IPS DF 19.7 (cell line): ENCODE results near the gene LOC101059915.
"Not testable (repeated sequence)": the region's sequence is repeated elsewhere in the genome, so short reads cannot be mapped to it uniquely, and the experiment has no call there.

Experiments used
- DNase-seq: peaks from one replicate; pipeline ENCODE4 v3.0.0-alpha.2; 2013; ENCODE audit warnings: low read depth, low spot score

The LOC101059915 gene

DNA sequence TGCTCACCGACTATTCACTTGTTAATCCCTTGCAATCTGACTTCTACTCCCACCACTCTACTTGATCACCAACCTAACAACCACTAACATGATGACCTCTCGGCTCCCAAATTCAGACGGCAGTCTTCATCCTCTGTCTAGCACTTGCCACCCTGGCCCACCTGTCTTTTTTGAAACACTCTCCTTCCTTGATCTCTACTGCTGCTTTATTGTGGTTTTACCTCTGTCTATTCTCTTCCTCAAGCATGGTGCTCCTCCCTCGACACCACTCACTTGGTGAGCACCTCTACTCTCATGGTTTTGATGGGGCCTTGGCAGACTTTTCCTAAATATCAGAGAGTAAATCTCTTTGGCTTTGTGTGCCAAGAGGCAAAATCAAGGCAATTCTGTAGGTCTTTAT is 27.3 kb upstream of the LOC101059915 start:
- DNase-seq, result no peak

DNA sequence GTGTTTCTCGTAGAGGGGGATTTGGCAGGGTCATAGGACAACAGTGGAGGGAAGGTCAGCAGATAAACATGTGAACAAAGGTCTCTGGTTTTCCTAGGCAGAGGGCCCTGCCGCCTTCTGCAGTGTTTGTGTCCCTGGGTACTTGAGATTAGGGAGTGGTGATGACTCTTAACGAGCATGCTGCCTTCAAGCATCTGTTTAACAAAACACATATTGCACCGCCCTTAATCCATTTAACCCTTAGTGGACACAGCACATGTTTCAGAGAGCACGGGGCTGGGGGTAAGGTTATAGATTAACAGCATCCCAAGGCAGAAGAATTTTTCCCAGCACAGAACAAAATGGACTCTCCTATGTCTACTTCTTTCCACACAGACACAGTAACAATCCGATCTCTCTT is 22.9 kb upstream of the LOC101059915 start:
- not testable (repeated sequence) for DNase-seq

GRCh38 chrX:71650333-71650969 is 16.9 kb upstream of the LOC101059915 start:
- no peak for DNase-seq

- no peak for DNase-seq
Measured at GRCh38 chrX:71652405-71652804, 14.9 kb upstream of the LOC101059915 start.

GRCh38 chrX:71653344-71653743 is 14.0 kb upstream of the LOC101059915 start:
- no peak for DNase-seq

DNA sequence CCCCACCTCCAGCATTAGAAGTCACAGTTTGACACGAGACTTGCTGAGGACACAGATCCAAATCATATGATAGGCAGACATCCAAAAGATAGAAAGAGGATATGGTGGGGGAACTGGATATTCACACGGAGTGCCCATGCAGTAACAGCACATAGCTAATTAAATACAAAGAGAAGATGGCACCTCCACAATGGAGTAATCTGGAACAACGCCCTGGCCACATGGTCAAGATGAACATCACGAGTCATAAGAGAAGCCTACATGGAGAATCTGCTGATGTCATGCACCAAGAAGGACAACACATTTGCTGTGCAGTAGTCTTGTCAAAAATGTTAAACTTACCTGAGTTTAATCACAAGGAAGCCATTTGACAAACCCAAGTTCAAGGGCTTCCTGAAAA is 10.1 kb upstream of the LOC101059915 start:
- no peak for DNase-seq

- DNase-seq, result no peak
Measured at GRCh38 chrX:71659342-71659741, 8.0 kb upstream of the LOC101059915 start.

DNA sequence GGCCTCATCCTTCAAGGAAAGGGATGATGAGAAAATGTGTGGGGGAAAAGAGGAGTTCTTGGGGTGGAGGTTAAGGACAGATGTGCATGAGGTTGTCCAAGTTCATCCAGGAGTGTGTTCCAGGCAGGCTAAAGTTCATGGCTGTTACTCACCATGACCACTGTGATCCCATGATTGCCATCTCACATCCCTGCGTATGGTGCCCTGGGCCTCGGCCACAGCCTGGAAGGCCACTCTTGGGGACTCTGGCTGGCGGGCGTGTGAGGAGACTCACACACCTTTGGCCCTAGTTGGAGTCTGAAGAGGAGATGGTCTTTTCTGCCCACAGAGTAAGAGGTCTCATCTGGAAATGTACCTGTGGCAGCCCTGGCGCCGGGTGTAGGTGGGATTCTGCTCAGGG is 7.4 kb upstream of the LOC101059915 start:
- DNase-seq, result no peak

DNA sequence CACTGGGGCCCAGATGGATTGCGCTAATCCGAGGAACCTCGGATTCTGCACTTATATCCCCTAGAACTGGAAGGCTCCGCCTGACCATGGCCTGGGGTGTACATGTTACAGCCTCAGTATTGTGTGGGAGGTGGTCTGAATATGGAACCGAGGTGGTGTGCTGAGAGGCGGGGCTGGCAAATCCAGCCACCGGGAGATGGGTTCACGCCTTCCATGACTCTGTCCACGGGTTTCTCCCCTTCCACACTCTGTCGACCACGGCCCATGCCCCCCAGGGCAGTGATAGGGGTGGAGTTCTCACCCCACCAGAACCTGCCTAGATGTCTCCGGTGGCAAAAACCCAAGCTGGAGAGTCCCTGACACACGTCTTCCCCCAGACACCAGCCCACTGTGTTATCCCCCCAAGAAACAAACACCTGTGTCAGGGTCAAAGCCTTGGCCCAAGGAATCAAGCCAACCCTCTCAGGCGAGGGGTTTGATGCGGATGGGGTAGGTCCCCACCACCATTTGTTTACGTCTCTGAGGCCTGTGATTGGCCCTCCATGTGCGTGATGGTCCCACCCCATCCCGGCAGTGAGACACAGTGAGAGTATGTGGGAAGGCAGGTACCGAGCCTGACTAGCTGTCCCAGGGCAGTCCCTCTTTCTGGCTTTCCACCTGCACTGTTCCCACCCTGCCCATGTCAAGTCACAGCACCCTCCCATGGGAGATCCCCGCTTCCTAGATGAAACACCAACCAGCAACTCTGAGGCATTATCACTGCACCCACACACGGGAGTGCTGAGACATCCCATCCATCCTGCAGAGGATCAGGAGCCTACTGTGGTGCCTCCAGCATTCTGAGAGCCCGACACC is 6.6 kb upstream of the LOC101059915 start:
- DNase-seq, result no peak

GRCh38 chrX:71661919-71662318 is 5.4 kb upstream of the LOC101059915 start:
- no peak for DNase-seq

GRCh38 chrX:71662654-71663053 is 4.7 kb upstream of the LOC101059915 start:
- not testable (repeated sequence) for DNase-seq

GRCh38 chrX:71663238-71663637 is 4.1 kb upstream of the LOC101059915 start:
- not testable (repeated sequence) for DNase-seq

DNA sequence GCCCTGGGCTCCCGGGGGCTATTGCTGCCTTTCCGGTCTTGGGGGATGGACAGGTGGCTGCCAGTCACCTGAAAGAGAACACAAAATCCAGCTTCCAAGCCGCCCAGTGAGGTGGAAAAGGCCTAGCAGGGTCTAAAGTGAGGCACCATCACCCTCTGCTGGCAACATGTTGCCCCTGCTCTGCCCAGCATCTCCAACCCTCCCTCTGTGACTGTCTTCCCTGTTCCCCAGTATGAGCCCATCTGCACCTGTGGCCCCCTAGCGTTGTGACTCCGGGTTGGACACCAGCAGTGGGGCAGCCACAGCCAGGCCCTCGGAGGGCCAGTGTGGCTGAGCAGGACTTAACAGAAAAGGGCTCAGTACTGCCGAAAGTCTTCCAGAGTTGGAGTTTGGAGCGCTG is 3.1 kb upstream of the LOC101059915 start:
- not testable (repeated sequence) for DNase-seq

GRCh38 chrX:71664889-71665491 is 2.4 kb upstream of the LOC101059915 start:
- no peak for DNase-seq

- no peak for DNase-seq
Measured at GRCh38 chrX:71665747-71666146, 1.6 kb upstream of the LOC101059915 start.

DNA sequence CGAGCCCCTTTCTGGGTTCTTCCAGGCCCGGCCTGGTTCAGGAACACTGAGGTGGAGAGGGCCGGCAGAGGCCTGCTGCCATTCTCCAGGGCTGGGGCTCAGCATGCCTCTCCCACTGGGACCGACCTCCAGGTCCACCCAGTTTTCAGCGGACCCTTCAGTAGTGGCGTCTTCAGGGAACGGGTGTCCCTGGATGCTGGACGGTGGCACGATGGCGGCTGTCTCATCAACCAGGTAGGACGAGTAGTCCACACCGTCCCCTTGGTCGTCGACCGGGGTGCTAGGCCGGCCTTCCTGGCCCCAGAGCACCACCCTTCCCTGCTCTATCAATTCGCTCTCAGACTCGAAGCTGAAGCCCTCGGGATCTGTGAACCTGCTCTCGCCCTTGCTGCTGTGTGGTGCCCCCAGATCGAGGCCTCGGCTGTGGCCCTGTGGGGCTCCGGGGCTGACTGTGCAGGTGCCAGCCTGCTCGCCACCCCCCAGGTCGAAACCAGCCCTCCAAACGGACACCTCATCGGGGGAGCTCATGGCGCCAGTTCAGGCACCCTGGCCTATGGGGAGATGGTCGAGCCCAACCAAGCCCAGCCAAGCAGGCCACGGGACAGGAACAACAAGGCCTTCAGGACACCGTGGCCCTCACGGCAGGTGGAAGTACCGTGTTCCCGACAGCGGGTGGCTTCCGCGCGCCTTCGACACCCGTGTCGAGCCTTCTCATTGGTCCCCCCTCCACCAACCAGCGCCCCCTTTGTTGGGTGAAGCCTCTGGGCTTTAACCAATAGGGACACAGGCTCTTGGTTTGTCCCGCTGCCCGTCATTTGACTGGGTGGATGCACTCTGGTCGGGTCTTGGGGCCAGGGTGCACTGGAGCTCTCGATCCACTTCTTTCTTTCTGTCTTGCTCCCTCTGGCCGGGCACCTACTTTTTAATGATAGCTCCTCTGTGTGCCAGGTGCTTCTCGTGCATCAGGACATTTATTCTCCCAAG is 814 bp upstream of the LOC101059915 start:
- DNase-seq, result no peak

- DNase-seq, result no peak
Measured at GRCh38 chrX:71668248-71668595, 876 bp downstream of the LOC101059915 start.

- DNase-seq, result no peak
Measured at GRCh38 chrX:71669492-71669891, 2.1 kb downstream of the LOC101059915 start.

GRCh38 chrX:71669947-71670346 is 2.6 kb downstream of the LOC101059915 start:
- not testable (repeated sequence) for DNase-seq

- no peak for DNase-seq
Measured at GRCh38 chrX:71671043-71671780, 3.9 kb downstream of the LOC101059915 start.

GRCh38 chrX:71671938-71672337 is 4.6 kb downstream of the LOC101059915 start:
- no peak for DNase-seq
